K562 (cell line): Measurements from ENCODE around the gene KIAA0319L.

ENCODE experiments used
- KDM1A ChIP-seq, 2 experiments: fragments of 450-650 bp; IDR thresholded peaks; 2 replicates each; pipeline ENCODE4 v1.6.1; 2016; ENCODE audit warnings: mild to moderate bottlenecking in 2 of 2
- MAX ChIP-seq: sonication (generic); formaldehyde crosslinking; IDR thresholded peaks from 2 replicates; pipeline ENCODE4 v1.9.0; 2022; ENCODE audit warnings: mild to moderate bottlenecking, missing genetic modification reagents
- MEF2D ChIP-seq: conservative IDR thresholded peaks from 2 replicates; pipeline ENCODE4 v1.6.1; 2016; ENCODE audit warnings: low read depth, missing genetic modification characterization, missing compliant biosample characterization
- MTA1 ChIP-seq: fragments of 450-650 bp; IDR thresholded peaks from 2 replicates; pipeline ENCODE4 v1.6.1; 2017; ENCODE audit warnings: borderline replicate concordance
- NR3C1 ChIP-seq: sonication (generic); formaldehyde crosslinking; IDR thresholded peaks from 2 replicates; pipeline ENCODE4 v1.8.1; 2022; ENCODE audit warnings: missing genetic modification reagents
- PHF20 ChIP-seq: fragments of 450-650 bp; IDR thresholded peaks from 2 replicates; pipeline ENCODE4 v1.6.1; 2018; ENCODE audit not compliant: partially characterized antibody
- POLR2AphosphoS5 ChIP-seq: IDR thresholded peaks from 2 replicates; pipeline ENCODE4 v1.6.1; 2011; ENCODE audit warnings: mild to moderate bottlenecking, low read depth, low read length, moderate library complexity; ENCODE audit not compliant: control insufficient read depth, insufficient read depth
- RBM22 ChIP-seq: fragments of 200-400 bp; formaldehyde crosslinking; IDR thresholded peaks from 2 replicates; pipeline ENCODE4 v1.6.1; 2018; ENCODE audit warnings: low read length, low read depth; ENCODE audit not compliant: poor library complexity, severe bottlenecking
- SRSF7 ChIP-seq: fragments of 200-400 bp; formaldehyde crosslinking; optimal IDR thresholded peaks from 2 replicates; pipeline ENCODE3; 2017; ENCODE audit warnings: mild to moderate bottlenecking, low read depth, low read length
- ZKSCAN1 ChIP-seq: fragments of 150-350 bp; IDR thresholded peaks from 2 replicates; pipeline ENCODE4 v1.6.1; 2016; ENCODE audit warnings: low read depth, low read length
- ZNF217 ChIP-seq: sonication (generic); formaldehyde crosslinking; IDR thresholded peaks from 2 replicates; pipeline ENCODE4 v1.8.0; 2022; ENCODE audit warnings: mild to moderate bottlenecking, missing genetic modification reagents
- ZNF561 ChIP-seq: fragments of 450-650 bp; formaldehyde crosslinking; conservative IDR thresholded peaks from 2 replicates; pipeline ENCODE4 v1.4.0; 2020; ENCODE audit warnings: mild to moderate bottlenecking, moderate library complexity
- TF ChIP-seq, protein P1 (sequence below), 2 experiments: IDR thresholded peaks; 2 replicates each; pipeline ENCODE4 v1.6.1; 2011; ENCODE audit warnings: borderline replicate concordance in 1 of 2, control low read depth in 1 of 2, low read depth in 1 of 2, low read length in 1 of 2, mild to moderate bottlenecking in 1 of 2, mixed read lengths in 1 of 2, moderate library complexity in 1 of 2; ENCODE audit not compliant: insufficient read depth in 1 of 2, insufficient read length in 1 of 2, poor library complexity in 1 of 2, severe bottlenecking in 1 of 2; ENCODE audit errors: extremely low read depth in 1 of 2
- TF ChIP-seq, protein P2 (sequence below), 3 experiments: IDR thresholded peaks in 2 of 3; conservative IDR thresholded peaks in 1 of 3; 2 replicates each; pipeline ENCODE4 v1.5.1; 2011 to 2012; ENCODE audit warnings: low read length in 3 of 3, mild to moderate bottlenecking in 3 of 3, control low read depth in 2 of 3, improper control_type of control experiment in 1 of 3, inconsistent platforms in 1 of 3, low read depth in 1 of 3, mixed read lengths in 1 of 3, moderate library complexity in 1 of 3; ENCODE audit not compliant: insufficient read depth in 2 of 3

- TF ChIP-seq MAX (CRISPR knock-in tag) (no peak), KDM1A (IDR thresholded peaks at IDR 0.05) (no peak), ZKSCAN1 (no peak), MEF2D (no peak), PHF20 (no peak), ZNF561 (no peak), POLR2AphosphoS5 (no peak), ZNF217 (CRISPR knock-in tag) (no peak), RBM22 (no peak), MTA1 (no peak), NR3C1 (no peak), SRSF7 (no peak)
- TF ChIP-seq, protein P1, sequence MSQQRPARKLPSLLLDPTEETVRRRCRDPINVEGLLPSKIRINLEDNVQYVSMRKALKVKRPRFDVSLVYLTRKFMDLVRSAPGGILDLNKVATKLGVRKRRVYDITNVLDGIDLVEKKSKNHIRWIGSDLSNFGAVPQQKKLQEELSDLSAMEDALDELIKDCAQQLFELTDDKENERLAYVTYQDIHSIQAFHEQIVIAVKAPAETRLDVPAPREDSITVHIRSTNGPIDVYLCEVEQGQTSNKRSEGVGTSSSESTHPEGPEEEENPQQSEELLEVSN (IDR thresholded peaks at IDR 0.05; ENCODE audit: borderline replicate concordance in 1 of 2, extremely low read depth in 1 of 2, insufficient read depth in 1 of 2, insufficient read length in 1 of 2, low read depth in 1 of 2, low read length in 1 of 2, poor library complexity in 1 of 2, severe bottlenecking in 1 of 2) = no peak
- TF ChIP-seq, protein P2, sequence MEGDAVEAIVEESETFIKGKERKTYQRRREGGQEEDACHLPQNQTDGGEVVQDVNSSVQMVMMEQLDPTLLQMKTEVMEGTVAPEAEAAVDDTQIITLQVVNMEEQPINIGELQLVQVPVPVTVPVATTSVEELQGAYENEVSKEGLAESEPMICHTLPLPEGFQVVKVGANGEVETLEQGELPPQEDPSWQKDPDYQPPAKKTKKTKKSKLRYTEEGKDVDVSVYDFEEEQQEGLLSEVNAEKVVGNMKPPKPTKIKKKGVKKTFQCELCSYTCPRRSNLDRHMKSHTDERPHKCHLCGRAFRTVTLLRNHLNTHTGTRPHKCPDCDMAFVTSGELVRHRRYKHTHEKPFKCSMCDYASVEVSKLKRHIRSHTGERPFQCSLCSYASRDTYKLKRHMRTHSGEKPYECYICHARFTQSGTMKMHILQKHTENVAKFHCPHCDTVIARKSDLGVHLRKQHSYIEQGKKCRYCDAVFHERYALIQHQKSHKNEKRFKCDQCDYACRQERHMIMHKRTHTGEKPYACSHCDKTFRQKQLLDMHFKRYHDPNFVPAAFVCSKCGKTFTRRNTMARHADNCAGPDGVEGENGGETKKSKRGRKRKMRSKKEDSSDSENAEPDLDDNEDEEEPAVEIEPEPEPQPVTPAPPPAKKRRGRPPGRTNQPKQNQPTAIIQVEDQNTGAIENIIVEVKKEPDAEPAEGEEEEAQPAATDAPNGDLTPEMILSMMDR (IDR thresholded peaks at IDR 0.05 in 2 of 3, conservative IDR thresholded peaks at IDR 0.05 in 1 of 3; ENCODE audit: insufficient read depth in 2 of 3, low read depth in 1 of 3, low read length in 3 of 3) = no peak
These were observed 2.0 kb downstream of the KIAA0319L start for GRCh38 chr1:35555212-35555584.
